Posterior vena cava (tissue), 2 donors: ENCODE results near the gene DPY30. TPM values are rescaled to one million over a fixed set of nuclear protein-coding genes. Genes with fewer than 3 reads are reported as not detected.
A peak's percentile ranks its signal among the peaks of the same experiment; 100 is the strongest.
"Not testable (repeated sequence)": the region's sequence is repeated elsewhere in the genome, so short reads cannot be mapped to it uniquely, and the experiment has no call there.

Experiments used
- DNase-seq: peaks from one replicate; pipeline ENCODE4 v3.0.0-alpha.2; 2020; ENCODE audit warnings: low spot score
- intact Hi-C, 2 donors: fragments of 100-400 bp; cut with DNase I; formaldehyde crosslinking; loops; one replicate each; pipeline versions ENCODE4 v1.14.1 to v1.14.2; 2022 to 2023
- total RNA-seq, 2 donors: library from RNA; stranded (reverse); fragmentation: NEBNext Ultra II Directional; extraction: Animal tissue kit (Norgen Biotek cat#: 25700); gene quantifications; one replicate each; pipeline ENCODE4 v1.2.1, GENCODE V29; 2021
- donor health status: DM: yes; HTN: yes; CAD: no.
- donor health status: DM: yes; HTN: yes; CAD: no.

DPY30 gene
- total RNA-seq, 2 donors from 2014 or later, result 41.6 to 45.5 TPM

GRCh38 chr2:32010670-32011484 lies 28.7 kb downstream of the DPY30 start, which contains the start of gene MEMO1:
Gene MEMO1, minus strand, starts transcription at chr2:32011008. Its CDS starts 761 bp downstream, at chr2:32010247.
- intact Hi-C loops, result no loop called here
- DNase-seq, result peak; percentile 98

GRCh38 chr2:32010280-32010669 lies 29.3 kb downstream of the DPY30 start:
- intact Hi-C loops, result not testable (repeated sequence)

DNA sequence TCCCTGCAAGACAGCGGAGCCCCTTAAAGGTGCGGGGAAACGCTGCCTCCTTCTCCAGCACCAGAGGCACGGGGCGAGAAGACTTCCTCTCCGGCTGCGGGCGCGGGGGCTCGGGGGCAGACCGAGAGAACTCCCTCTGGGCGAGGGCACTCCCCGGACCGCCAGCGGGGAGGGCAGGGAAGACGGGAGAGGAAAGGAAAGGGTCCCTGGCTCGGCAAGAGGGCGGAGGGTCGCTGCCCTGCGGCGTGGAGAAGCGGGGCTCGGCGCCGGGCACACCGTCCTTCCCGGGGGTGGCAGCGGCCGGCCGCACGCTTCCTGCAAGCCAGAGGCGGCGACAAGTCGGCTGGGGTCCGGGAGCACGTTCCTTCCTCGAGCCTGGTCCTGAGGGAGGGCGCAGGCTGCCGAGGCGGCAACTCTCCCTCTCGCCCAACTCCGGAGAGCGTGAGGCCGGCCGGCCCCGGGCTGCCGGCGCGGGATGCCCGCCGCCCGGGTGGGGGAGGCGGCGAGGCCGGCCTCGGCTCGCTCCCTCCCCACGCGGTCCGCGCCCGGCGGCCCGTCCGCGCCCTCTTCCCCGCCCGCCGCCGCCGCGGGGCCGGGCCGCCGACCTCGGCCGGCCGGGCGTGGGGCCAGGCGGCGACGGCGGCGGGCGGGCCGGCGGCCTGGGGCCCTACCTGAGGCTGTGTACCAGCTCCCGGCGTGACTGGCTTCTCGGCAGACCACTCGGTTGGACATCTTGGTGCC lies 29.9 kb downstream of the DPY30 start:
- DNase-seq, result peak; percentile 85
- intact Hi-C loops, result no loop called here

More at GRCh38 chr2:32010280-32010669, 29.3 kb downstream of the DPY30 start:
- peak; percentile 89 for DNase-seq

GRCh38 chr2:32008805-32009515 lies 30.6 kb downstream of the DPY30 start:
- intact Hi-C loops, result no loop called here
- DNase-seq, result no peak

DNA sequence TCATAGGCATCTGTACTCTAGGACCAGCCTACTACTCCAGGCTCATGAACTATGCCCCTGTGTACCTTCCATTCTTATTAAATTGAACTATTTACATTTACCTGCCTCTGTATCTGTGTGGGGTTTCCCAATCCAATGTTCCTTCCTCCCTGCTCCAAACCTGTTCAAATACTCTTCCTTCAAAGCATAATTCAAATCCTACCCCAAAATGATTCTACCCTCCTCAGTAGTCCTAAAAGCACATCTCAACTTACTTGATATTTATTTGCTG lies 32.5 kb downstream of the DPY30 start:
- intact Hi-C loops, result no loop called here
- DNase-seq, result no peak

DNA sequence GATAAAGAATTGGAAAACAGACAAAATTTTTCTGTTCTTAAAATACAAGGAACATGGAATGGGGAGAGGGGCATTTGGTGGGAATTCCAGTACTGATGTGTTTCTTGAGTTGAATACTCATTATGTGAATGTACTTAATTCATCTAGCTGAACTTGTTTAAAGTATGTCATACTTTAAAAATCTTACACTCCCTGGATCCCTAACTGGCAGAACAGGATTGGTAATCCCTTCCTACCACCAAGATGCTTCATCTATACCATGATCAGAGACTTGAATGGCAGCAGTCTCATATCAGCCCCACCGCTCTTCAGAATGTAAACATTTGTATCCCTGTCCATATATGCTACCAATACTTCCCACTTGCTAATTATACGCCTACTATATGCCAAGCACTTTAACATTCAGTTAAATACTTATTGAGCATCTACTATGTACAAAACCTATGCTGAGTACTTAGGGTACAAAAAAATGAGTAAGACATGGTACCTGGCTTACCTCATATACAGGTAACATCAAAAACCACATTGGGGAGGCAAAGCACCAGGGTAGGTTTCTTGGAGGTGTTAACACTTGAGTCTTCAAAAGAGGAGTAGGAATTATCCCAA lies 34.1 kb downstream of the DPY30 start:
- intact Hi-C loops, result no loop called here

DNA sequence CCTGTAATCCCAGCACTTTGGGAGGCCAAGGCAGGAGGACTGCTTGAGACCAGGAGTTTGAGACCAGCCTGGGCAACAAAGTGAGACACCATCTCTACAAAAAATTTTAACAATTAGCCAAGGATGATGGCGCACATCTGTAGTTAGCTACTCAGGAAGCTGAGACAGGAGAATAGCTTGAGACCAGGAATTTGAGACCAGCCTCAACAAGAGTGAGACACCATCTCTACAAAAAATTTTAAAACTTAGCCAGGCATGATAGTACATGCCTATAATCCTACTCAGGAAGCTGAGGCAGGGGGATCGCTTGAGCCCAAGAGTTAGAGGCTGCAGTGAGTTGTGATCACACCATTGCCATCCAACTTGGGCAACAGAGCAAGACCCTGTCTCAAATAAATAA lies 35.8 kb downstream of the DPY30 start:
- intact Hi-C loops, result no loop called here
- no peak for DNase-seq

More for the DNA sequence above, 34.1 kb downstream of the DPY30 start:
- no peak for DNase-seq

GRCh38 chr2:32002406-32002805 lies 37.2 kb downstream of the DPY30 start:
- DNase-seq, result no peak

DNA sequence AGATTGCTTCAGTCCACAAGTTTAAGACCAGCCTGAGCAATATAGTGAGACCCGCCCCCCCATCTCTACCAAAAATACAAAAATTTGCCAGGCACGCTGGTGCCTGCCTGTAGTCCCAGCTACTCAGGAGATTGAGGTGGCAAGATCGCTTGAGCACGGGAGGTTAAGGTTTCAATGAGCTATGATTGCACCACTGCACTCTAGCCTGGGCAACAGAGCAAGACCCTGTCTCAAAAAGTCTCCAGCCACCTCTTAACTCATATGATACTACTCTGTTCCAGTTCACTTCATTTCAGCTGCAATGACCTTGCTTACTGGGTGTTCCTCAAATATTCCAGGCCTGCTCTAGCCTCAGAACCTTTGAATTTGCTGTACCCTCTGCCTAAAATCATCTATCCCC lies 40.2 kb downstream of the DPY30 start:
- intact Hi-C loops, result no loop called here
- no peak for DNase-seq

More at GRCh38 chr2:32002406-32002805, 37.2 kb downstream of the DPY30 start:
- intact Hi-C loops, result no loop called here

DNA sequence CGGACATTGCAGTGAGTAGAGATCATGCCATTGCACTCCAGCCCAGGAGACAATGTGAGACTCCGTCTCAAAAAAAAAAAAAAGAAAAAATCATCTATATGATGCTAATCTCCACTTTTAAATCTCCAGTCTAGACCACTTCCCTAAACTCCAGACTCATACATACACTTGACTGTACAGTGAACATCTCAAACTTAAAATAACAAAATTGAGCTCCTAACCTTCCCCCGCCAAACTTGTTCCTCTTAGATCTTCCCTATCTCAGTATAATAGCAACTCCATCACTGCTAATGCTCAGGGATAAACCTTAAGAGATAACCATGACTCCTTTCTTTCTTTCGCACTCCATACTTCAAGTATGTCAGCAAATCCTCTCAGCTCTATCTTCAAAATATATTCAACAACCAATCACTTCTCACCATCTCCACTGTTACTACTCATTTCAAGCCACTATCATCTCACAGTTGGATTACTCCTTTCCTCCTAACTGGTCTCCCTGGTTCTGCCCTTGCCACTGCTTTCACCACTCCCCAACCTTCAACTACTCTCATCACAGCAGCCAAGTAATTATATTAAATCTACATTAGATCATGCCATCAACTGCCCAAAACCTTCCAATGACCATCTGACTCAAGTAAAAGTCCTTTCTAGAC lies 40.7 kb downstream of the DPY30 start:
- DNase-seq, result no peak
- intact Hi-C loops, result no loop called here

- DNase-seq, result no peak
- intact Hi-C loops, result no loop called here
Measured at GRCh38 chr2:31997653-31998052, 42.0 kb downstream of the DPY30 start.

- intact Hi-C loops, result no loop called here
- DNase-seq, result no peak
Measured at GRCh38 chr2:31996571-31997150, 42.9 kb downstream of the DPY30 start.

GRCh38 chr2:31992934-31993333 lies 46.7 kb downstream of the DPY30 start:
- intact Hi-C loops, result no loop called here

DNA sequence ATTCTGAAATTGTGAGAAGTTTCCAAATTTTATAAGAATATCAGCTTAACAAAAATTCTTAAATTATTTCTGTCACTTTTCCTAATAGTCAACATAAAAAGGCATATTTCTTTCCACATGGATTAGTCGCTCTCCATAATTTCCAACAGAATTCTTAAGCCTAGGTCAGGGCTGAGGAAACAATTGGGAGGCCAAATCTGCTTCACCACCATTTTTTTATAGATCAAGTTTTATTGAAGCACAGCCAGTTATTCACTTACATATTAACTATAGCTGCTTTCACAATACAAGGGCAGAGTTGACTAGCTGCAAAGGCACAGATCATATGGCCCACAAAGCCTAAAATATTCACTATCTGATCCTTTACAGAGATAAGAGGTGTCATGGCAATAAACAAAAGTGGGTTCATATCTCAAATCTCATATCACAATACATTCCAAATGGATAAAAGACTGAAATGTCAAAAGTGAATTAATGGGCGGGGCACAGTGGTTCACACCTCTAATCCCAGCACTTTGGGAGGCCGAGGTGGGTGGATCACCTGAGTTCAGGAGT lies 47.5 kb downstream of the DPY30 start:
- DNase-seq, result no peak
- intact Hi-C loops, result no loop called here

More at GRCh38 chr2:31992934-31993333, 46.7 kb downstream of the DPY30 start:
- DNase-seq, result no peak

DNA sequence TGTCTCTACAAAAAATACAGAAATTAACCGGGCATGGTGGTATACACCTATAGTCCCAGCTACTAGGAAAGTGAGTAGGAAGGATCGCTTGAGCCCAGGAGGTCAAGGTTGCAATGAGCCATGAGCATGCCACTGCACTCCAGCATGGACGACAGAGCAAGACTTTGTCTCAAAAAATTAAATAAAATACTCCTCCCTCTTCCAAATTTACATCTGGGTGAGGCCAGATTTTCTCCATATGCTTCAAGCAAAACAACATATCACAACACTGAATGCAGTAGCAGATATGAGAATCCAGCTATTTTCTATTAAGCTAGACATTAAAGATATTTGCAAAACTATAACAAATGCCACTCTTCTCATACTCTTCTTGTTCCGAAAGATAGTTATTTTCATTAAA lies 49.7 kb downstream of the DPY30 start:
- intact Hi-C loops, result no loop called here
- DNase-seq, result no peak

DNA sequence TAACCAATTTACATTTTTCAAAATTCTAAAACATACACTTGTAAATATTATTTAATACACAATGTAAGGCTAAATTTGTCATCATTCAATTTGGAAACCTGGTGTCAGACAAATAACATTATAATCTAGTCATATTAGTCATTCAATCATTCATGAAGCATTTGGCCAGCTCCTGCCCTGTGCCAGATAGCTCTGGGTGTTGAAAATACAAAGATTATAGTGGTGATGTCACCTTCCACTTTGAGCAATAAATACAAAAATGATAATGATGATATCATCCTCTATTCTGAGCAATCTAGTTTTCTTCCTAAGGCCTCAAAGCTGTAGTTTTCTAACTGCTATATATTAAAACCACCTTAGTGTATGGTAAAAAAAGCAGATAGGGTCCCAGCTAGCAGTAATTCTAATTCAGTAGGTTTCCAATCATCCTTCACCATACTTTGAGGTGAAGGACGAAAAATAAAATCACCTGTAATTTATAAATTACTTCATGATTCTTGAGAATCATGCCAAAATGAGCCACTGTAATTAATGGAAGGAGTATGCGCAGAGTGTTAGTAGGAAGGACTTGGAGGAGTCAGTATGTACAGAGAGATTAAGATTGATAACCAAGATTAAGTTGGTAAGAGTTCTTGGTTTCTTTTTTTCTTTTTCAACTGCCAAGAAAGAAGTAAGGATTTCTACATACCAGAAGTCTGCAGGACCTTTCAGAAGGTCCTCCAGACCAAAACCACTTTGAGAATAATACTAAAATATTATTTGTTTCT lies 52.0 kb downstream of the DPY30 start:
- intact Hi-C loops, result no loop called here
- no peak for DNase-seq

- intact Hi-C loops, result no loop called here
- DNase-seq, result no peak
Measured at GRCh38 chr2:31986906-31987305, 52.7 kb downstream of the DPY30 start.
